ENCODE data around the gene CBFB. TPM values are rescaled to one million over a fixed set of nuclear protein-coding genes. Genes with fewer than 3 reads are reported as not detected.

The CBFB gene
- total RNA-seq, 3 donors from 2014 or later, result 48.5 to 69.1 (median 52.3) TPM

DNA sequence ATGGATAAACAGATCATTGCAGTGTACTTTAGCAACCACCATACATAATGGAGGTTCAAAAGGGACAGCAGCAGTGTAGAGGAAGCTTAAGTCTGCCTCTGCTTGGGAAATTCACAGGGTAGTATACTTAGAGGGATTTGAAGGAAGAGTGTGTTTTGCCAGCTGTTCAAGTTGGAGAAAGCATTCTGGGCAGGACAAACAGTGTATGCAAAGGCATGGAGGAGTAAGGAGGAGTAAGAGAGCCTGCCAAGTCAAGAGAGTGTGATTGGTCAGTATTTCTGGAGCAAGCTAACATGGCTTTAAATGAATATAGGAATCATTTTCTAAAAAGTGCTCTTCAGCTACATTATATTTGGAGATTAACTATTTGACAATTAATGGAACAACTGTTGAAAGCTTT lies 57.9 kb downstream of the CBFB start:
- Histone ChIP-seq H3K4me1 (no peaks in the 10 kb centered on the region), H3K27me3 (no peaks in the 10 kb centered on the region), H3K9me3 (no peaks in the 10 kb centered on the region), H3K4me3 (no peak overlapping the region), H3K36me3 (no peaks in the 10 kb centered on the region), H3K27ac (no peak overlapping the region)
- TF ChIP-seq POLR2A (IDR thresholded peaks at IDR 0.05), result no peak
- TF ChIP-seq, protein P1, sequence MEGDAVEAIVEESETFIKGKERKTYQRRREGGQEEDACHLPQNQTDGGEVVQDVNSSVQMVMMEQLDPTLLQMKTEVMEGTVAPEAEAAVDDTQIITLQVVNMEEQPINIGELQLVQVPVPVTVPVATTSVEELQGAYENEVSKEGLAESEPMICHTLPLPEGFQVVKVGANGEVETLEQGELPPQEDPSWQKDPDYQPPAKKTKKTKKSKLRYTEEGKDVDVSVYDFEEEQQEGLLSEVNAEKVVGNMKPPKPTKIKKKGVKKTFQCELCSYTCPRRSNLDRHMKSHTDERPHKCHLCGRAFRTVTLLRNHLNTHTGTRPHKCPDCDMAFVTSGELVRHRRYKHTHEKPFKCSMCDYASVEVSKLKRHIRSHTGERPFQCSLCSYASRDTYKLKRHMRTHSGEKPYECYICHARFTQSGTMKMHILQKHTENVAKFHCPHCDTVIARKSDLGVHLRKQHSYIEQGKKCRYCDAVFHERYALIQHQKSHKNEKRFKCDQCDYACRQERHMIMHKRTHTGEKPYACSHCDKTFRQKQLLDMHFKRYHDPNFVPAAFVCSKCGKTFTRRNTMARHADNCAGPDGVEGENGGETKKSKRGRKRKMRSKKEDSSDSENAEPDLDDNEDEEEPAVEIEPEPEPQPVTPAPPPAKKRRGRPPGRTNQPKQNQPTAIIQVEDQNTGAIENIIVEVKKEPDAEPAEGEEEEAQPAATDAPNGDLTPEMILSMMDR (IDR thresholded peaks at IDR 0.05), result no peak
- TF ChIP-seq POLR2AphosphoS5 (IDR thresholded peaks at IDR 0.05), result no peak
- DNase-seq (ENCODE audit: low spot score in 2 of 2), result no peak
- intact Hi-C loops (cut with DNase I; ENCODE audit: low total_unique reads), result no loop called here

DNA sequence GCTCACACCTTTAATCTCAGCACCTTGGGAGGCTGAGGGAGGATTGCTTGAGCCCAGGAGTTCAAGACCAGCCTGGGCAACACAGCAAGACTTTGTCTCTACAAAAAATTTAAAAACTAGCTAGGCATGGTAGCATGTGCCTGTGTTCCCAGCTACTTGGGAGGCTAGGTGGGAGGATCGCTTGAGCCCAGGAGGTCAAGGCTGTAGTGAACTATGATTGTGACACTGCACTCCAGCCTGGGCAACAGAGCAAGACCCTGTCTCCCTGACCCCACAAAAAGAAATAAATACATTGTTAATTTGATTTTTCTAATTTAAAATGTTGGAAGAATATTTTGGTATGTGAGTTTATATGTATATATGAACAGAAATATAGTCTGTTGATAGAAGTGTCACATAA lies 58.3 kb downstream of the CBFB start:
- DNase-seq (ENCODE audit: low spot score in 2 of 2), result no peak
- Histone ChIP-seq H3K36me3 (no peaks in the 10 kb centered on the region), H3K4me1 (no peaks in the 10 kb centered on the region), H3K4me3 (no peak overlapping the region), H3K27me3 (no peaks in the 10 kb centered on the region), H3K9me3 (no peaks in the 10 kb centered on the region), H3K27ac (no peak overlapping the region)
- intact Hi-C loops (cut with DNase I; ENCODE audit: low total_unique reads), result no loop called here
- TF ChIP-seq POLR2A (IDR thresholded peaks at IDR 0.05) (no peak), POLR2AphosphoS5 (IDR thresholded peaks at IDR 0.05) (no peak)
- TF ChIP-seq, protein P1 (IDR thresholded peaks at IDR 0.05), result no peak

DNA sequence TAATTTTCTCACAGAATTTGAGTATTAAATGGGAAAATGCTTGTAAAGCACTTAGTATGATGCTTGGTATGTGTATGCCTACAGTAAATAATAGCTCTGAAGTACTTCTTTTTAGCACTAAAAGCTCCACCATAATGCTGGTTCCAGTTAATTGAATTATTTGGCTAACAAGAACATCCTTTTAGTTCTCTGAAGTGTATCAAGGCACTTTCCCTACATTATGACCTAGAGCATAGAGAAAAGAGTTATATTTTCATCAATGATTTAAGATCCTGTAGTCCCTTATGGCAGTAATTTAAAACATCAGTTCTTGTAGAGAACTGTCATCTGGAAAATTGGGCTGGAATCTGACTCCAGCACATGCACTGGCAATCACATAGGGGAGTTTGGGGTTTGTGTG lies 58.9 kb downstream of the CBFB start:
- no peak for TF ChIP-seq POLR2AphosphoS5 (IDR thresholded peaks at IDR 0.05)
- TF ChIP-seq, protein P1 (IDR thresholded peaks at IDR 0.05), result no peak
- TF ChIP-seq POLR2A (IDR thresholded peaks at IDR 0.05), result no peak
- no peak for DNase-seq (ENCODE audit: low spot score in 2 of 2)
- H3K4me3 ChIP-seq, result no peak overlapping the region
- H3K4me1 ChIP-seq, result no peaks in the 10 kb centered on the region
- H3K9me3 ChIP-seq, result no peaks in the 10 kb centered on the region
- H3K27me3 ChIP-seq, result no peaks in the 10 kb centered on the region
- H3K36me3 ChIP-seq, result no peaks in the 10 kb centered on the region
- intact Hi-C loops (cut with DNase I; ENCODE audit: low total_unique reads), result no loop called here
- no peak overlapping the region for H3K27ac ChIP-seq

DNA sequence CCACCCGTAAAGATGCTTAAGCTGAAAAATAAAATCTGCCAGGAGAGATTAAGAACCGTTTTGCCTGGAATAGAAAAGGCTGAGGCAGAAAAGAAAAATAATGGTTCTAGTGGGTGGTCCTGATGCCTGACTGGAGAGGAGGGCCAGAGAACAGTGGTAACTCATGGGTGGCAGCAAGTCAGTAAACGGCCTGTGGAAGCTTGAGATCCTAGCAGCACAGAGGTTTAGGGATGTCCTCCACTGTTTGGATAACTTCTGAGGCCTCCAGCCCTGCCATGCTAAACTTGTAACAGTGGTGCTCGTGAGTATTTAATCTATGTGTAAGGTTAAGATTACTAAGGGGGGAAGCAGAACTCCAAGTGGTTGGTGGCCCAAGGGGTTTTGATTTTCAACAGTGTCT lies 59.6 kb downstream of the CBFB start:
- Histone ChIP-seq H3K4me1 (no peaks in the 10 kb centered on the region), H3K9me3 (no peaks in the 10 kb centered on the region), H3K36me3 (no peaks in the 10 kb centered on the region), H3K27me3 (no peaks in the 10 kb centered on the region), H3K4me3 (no peak overlapping the region), H3K27ac (no peak overlapping the region)
- intact Hi-C loops (cut with DNase I; ENCODE audit: low total_unique reads), result no loop called here
- DNase-seq (ENCODE audit: low spot score in 2 of 2), result no peak
- TF ChIP-seq POLR2A (IDR thresholded peaks at IDR 0.05), result no peak

DNA sequence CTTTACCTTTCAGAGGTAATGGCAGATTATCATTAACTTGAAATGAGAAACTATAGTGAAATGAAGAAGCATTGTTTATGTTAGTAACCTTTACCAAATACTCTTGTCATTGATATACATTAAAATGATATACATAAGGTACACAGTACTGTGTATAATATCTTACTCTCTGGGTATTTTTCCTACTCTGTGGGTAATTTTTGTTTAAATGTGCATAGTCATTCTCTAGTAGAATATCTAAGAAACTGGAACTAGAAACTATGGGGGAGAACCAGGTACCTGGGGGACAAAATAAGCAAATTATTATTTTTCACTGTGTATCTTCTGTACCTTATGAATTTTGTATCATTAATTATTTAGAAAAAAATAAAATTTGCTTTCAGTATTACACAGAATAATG lies 60.2 kb downstream of the CBFB start:
- TF ChIP-seq, protein P1 (IDR thresholded peaks at IDR 0.05), result no peak
- TF ChIP-seq POLR2A (IDR thresholded peaks at IDR 0.05), result no peak
- TF ChIP-seq POLR2AphosphoS5 (IDR thresholded peaks at IDR 0.05), result no peak
- intact Hi-C loops (cut with DNase I; ENCODE audit: low total_unique reads), result no loop called here
- no peak overlapping the region for H3K27ac ChIP-seq
- H3K4me3 ChIP-seq, result no peak overlapping the region
- H3K4me1 ChIP-seq, result no peaks in the 10 kb centered on the region
- H3K27me3 ChIP-seq, result no peaks in the 10 kb centered on the region
- H3K36me3 ChIP-seq, result no peaks in the 10 kb centered on the region
- H3K9me3 ChIP-seq, result no peaks in the 10 kb centered on the region
- DNase-seq (ENCODE audit: low spot score in 2 of 2), result no peak

All from breast epithelium (tissue), 4 donors.